ENCODE measurements around the gene IKZF1. TPM values are rescaled to one million over a fixed set of nuclear protein-coding genes. Genes with fewer than 3 reads are reported as not detected.

IKZF1 gene
- total RNA-seq, 1 experiment from 2014 or later = 3.7 TPM

DNA sequence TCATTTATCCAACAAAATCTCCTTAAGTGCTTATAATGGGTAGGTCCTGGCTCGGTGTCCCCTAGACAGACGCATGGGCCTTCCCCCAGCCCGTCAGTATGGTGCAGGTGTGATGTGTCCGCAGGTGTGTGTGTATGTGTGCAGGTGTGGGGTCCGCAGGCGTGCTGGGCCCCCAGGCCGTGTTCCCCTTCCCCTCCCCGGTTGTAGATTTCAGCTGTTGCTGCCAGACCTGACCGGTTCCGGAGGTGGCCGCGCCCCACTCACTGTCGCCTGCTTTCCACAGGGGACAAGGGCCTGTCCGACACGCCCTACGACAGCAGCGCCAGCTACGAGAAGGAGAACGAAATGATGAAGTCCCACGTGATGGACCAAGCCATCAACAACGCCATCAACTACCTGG lies 95.1 kb downstream of the IKZF1 start:
- Histone ChIP-seq H3K36me3 (ENCODE audit: insufficient read depth, low read length, poor library complexity, severe bottlenecking) (no peaks in the 10 kb centered on the region), H3K4me3 (ENCODE audit: low read depth, low read length, poor library complexity, severe bottlenecking) (no peak overlapping the region), H3K4me1 (ENCODE audit: insufficient read depth, low read length, poor library complexity, severe bottlenecking) (no peaks in the 10 kb centered on the region), H3K27ac (ENCODE audit: low read depth, low read length, poor library complexity, severe bottlenecking) (no peak overlapping the region), H3K9me3 (ENCODE audit: low read depth, low read length, poor library complexity, severe bottlenecking) (no peaks in the 10 kb centered on the region), H3K27me3 (replicated peaks; ENCODE audit: insufficient read depth, low read depth, low read length, poor library complexity) (peaks cover 89% of the 10 kb centered on the region)
- no TSS peak for BruUV-seq (replicated peaks)
- TF ChIP-seq EZH2 (IDR thresholded peaks at IDR 0.05; ENCODE audit: borderline replicate concordance, low read depth, low read length, poor library complexity, severe bottlenecking) (no peak), CTCF (conservative IDR thresholded peaks at IDR 0.05; ENCODE audit: low read depth, low read length) (no peak)
- POLR2A ChIA-PET (ENCODE audit: low non-redundant PET) = no interaction called here
- intact Hi-C loops (cut with micrococcal nuclease; ENCODE audit: unreplicated experiment) = no loop called here
- CTCF ChIA-PET = no interaction called here
- DNase-seq (ENCODE audit: low spot score) = no peak

DNA sequence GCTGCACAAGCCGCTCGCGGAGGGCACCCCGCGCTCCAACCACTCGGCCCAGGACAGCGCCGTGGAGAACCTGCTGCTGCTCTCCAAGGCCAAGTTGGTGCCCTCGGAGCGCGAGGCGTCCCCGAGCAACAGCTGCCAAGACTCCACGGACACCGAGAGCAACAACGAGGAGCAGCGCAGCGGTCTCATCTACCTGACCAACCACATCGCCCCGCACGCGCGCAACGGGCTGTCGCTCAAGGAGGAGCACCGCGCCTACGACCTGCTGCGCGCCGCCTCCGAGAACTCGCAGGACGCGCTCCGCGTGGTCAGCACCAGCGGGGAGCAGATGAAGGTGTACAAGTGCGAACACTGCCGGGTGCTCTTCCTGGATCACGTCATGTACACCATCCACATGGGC lies 95.6 kb downstream of the IKZF1 start:
- H3K9me3 ChIP-seq (ENCODE audit: low read depth, low read length, poor library complexity, severe bottlenecking) = no peaks in the 10 kb centered on the region
- no peak for DNase-seq (ENCODE audit: low spot score)
- no TSS peak for BruUV-seq (replicated peaks)
- no peaks in the 10 kb centered on the region for H3K4me1 ChIP-seq (ENCODE audit: insufficient read depth, low read length, poor library complexity, severe bottlenecking)
- H3K36me3 ChIP-seq (ENCODE audit: insufficient read depth, low read length, poor library complexity, severe bottlenecking) = no peaks in the 10 kb centered on the region
- H3K4me3 ChIP-seq (ENCODE audit: low read depth, low read length, poor library complexity, severe bottlenecking) = no peak overlapping the region
- peaks cover 88% of the 10 kb centered on the region for H3K27me3 ChIP-seq (replicated peaks; ENCODE audit: insufficient read depth, low read depth, low read length, poor library complexity)
- ChIA-PET POLR2A (ENCODE audit: low non-redundant PET) (no interaction called here), CTCF (no interaction called here)
- TF ChIP-seq CTCF (conservative IDR thresholded peaks at IDR 0.05; ENCODE audit: low read depth, low read length) (no peak), EZH2 (IDR thresholded peaks at IDR 0.05; ENCODE audit: borderline replicate concordance, low read depth, low read length, poor library complexity, severe bottlenecking) (no peak)
- no peak overlapping the region for H3K27ac ChIP-seq (ENCODE audit: low read depth, low read length, poor library complexity, severe bottlenecking)
- intact Hi-C loops (cut with micrococcal nuclease; ENCODE audit: unreplicated experiment) = no loop called here

DNA sequence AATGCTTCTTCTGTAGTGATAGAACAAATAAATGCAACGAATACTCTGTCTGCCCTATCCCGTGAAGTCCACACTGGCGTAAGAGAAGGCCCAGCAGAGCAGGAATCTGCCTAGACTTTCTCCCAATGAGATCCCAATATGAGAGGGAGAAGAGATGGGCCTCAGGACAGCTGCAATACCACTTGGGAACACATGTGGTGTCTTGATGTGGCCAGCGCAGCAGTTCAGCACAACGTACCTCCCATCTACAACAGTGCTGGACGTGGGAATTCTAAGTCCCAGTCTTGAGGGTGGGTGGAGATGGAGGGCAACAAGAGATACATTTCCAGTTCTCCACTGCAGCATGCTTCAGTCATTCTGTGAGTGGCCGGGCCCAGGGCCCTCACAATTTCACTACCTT lies 99.9 kb downstream of the IKZF1 start:
- intact Hi-C loops (cut with micrococcal nuclease; ENCODE audit: unreplicated experiment) = no loop called here
- peak; percentile 21; the same call in 1 of the 2 replicates for TF ChIP-seq CTCF (conservative IDR thresholded peaks at IDR 0.05; ENCODE audit: low read depth, low read length)
- no peak for TF ChIP-seq EZH2 (IDR thresholded peaks at IDR 0.05; ENCODE audit: borderline replicate concordance, low read depth, low read length, poor library complexity, severe bottlenecking)
- ChIA-PET POLR2A (ENCODE audit: low non-redundant PET) (no interaction called here), CTCF (no interaction called here)
- H3K9me3 ChIP-seq (ENCODE audit: low read depth, low read length, poor library complexity, severe bottlenecking) = no peaks in the 10 kb centered on the region
- BruUV-seq (replicated peaks) = no TSS peak
- no peaks in the 10 kb centered on the region for H3K4me1 ChIP-seq (ENCODE audit: insufficient read depth, low read length, poor library complexity, severe bottlenecking)
- H3K27ac ChIP-seq (ENCODE audit: low read depth, low read length, poor library complexity, severe bottlenecking) = no peak overlapping the region
- DNase-seq (ENCODE audit: low spot score) = no peak
- H3K36me3 ChIP-seq (ENCODE audit: insufficient read depth, low read length, poor library complexity, severe bottlenecking) = no peaks in the 10 kb centered on the region
- H3K27me3 ChIP-seq (replicated peaks; ENCODE audit: insufficient read depth, low read depth, low read length, poor library complexity) = peaks cover 68% of the 10 kb centered on the region
- H3K4me3 ChIP-seq (ENCODE audit: low read depth, low read length, poor library complexity, severe bottlenecking) = no peak overlapping the region

Measured in A673 (cell line).